GM12873 (cell line): ENCODE data around the gene GDF15.

ENCODE experiments used
- CTCF ChIP-seq: IDR thresholded peaks from 2 replicates; pipeline ENCODE4 v1.5.1; 2012; ENCODE audit warnings: low read depth, mild to moderate bottlenecking, moderate library complexity, low read length, control low read depth; ENCODE audit not compliant: insufficient read depth; ENCODE audit errors: missing control alignments

GDF15 gene

GRCh38 chr19:18438331-18439024 lies 52.5 kb downstream of the GDF15 start:
- TF ChIP-seq CTCF: no peak
